Measurements from ENCODE around the gene HOXD8. TPM values are rescaled to one million over a fixed set of nuclear protein-coding genes. Genes with fewer than 3 reads are reported as not detected.

Gene HOXD8
- total RNA-seq, 1 experiment from 2014 or later = not detected

GRCh38 chr2:176174824-176175708, 45.6 kb downstream of the HOXD8 start:
- no TSS peak for BruUV-seq (replicated peaks)
- ChIA-PET CTCF (interaction anchor here (0.6 to 1.1 kb wide), 5 partner anchors 35 to 974 kb away, joined by 3 to 7 read pairs (median 3); no protein-coding TSS in a partner anchor), POLR2A (interaction anchor here (1.3 kb wide), 1 partner anchor 10 kb away, joined by 5 read pairs; no protein-coding TSS in a partner anchor)
- Mint-ChIP-seq H3K27ac (ENCODE audit: low read depth, unreplicated experiment) (no peak overlapping the region), H3K9me3 (ENCODE audit: unreplicated experiment) (no peaks in the 10 kb centered on the region), H3K27me3 (ENCODE audit: insufficient read depth, unreplicated experiment) (peaks cover 10% of the 10 kb centered on the region), H3K4me3 (ENCODE audit: unreplicated experiment) (no peak overlapping the region), H3K36me3 (ENCODE audit: insufficient read depth, unreplicated experiment) (no peaks in the 10 kb centered on the region), H3K4me1 (ENCODE audit: insufficient read depth, unreplicated experiment) (no peaks in the 10 kb centered on the region)
- no peak for DNase-seq (ENCODE audit: unreplicated experiment)
- intact Hi-C loops (cut with micrococcal nuclease) = no loop called here
- TF ChIP-seq CTCF (IDR thresholded peaks at IDR 0.05; ENCODE audit: unreplicated experiment) = no peak

GRCh38 chr2:176175709-176176607, 46.5 kb downstream of the HOXD8 start:
- H3K4me3 Mint-ChIP-seq (ENCODE audit: unreplicated experiment) = no peak overlapping the region
- no peaks in the 10 kb centered on the region for H3K4me1 Mint-ChIP-seq (ENCODE audit: insufficient read depth, unreplicated experiment)
- no TSS peak for BruUV-seq (replicated peaks)
- intact Hi-C loops (cut with micrococcal nuclease) = no loop called here
- DNase-seq (ENCODE audit: unreplicated experiment) = no peak
- no peak overlapping the region for H3K27ac Mint-ChIP-seq (ENCODE audit: low read depth, unreplicated experiment)
- H3K9me3 Mint-ChIP-seq (ENCODE audit: unreplicated experiment) = no peaks in the 10 kb centered on the region
- no peak for TF ChIP-seq CTCF (IDR thresholded peaks at IDR 0.05; ENCODE audit: unreplicated experiment)
- ChIA-PET CTCF (interaction anchor here (0.6 to 1.1 kb wide), 4 partner anchors 36 to 279 kb away, joined by 3 to 6 read pairs (median 3); no protein-coding TSS in a partner anchor), POLR2A (interaction anchor here (0.8 to 1.3 kb wide), 2 partner anchors 9 to 19 kb away, joined by 3 to 5 read pairs; no protein-coding TSS in a partner anchor)
- H3K27me3 Mint-ChIP-seq (ENCODE audit: insufficient read depth, unreplicated experiment) = peaks cover 14% of the 10 kb centered on the region
- no peaks in the 10 kb centered on the region for H3K36me3 Mint-ChIP-seq (ENCODE audit: insufficient read depth, unreplicated experiment)

- POLR2A ChIA-PET = no interaction called here
- H3K4me1 Mint-ChIP-seq (ENCODE audit: insufficient read depth, unreplicated experiment) = no peaks in the 10 kb centered on the region
- no peak for TF ChIP-seq CTCF (IDR thresholded peaks at IDR 0.05; ENCODE audit: unreplicated experiment)
These were observed 48.1 kb downstream of the HOXD8 start for GRCh38 chr2:176177580-176178037.

More at GRCh38 chr2:176177580-176178037, 48.1 kb downstream of the HOXD8 start:
- Mint-ChIP-seq H3K27ac (ENCODE audit: low read depth, unreplicated experiment) (no peak overlapping the region), H3K4me3 (ENCODE audit: unreplicated experiment) (no peak overlapping the region), H3K27me3 (ENCODE audit: insufficient read depth, unreplicated experiment) (peaks cover 14% of the 10 kb centered on the region), H3K9me3 (ENCODE audit: unreplicated experiment) (no peaks in the 10 kb centered on the region), H3K36me3 (ENCODE audit: insufficient read depth, unreplicated experiment) (no peaks in the 10 kb centered on the region)
- CTCF ChIA-PET = no interaction called here
- no peak for DNase-seq (ENCODE audit: unreplicated experiment)
- intact Hi-C loops (cut with micrococcal nuclease) = no loop called here
- BruUV-seq (replicated peaks) = no TSS peak

Measured in MCF 10A (cell line).